HG03469 (cell line): ENCODE measurements around the gene HPCAL4.

Experiments used
- ATAC-seq: cut with Tn5 transposase; IDR thresholded peaks from one replicate; pipeline ENCODE4 v1.9.1; 2021; ENCODE audit warnings: mild to moderate bottlenecking, moderate library complexity, moderate number of reproducible peaks; ENCODE audit not compliant: unreplicated experiment

HPCAL4 gene

GRCh38 chr1:39652554-39652953, 38.7 kb downstream of the HPCAL4 start:
- ATAC-seq: no peak

- no peak for ATAC-seq
Measured at GRCh38 chr1:39652105-39652504, 39.1 kb downstream of the HPCAL4 start.

GRCh38 chr1:39650431-39650830, 40.8 kb downstream of the HPCAL4 start:
- no peak for ATAC-seq

- no peak for ATAC-seq
Measured at GRCh38 chr1:39649636-39650185, 41.5 kb downstream of the HPCAL4 start.

GRCh38 chr1:39648496-39648895, 42.7 kb downstream of the HPCAL4 start:
- no peak for ATAC-seq

GRCh38 chr1:39647247-39647646, 44.0 kb downstream of the HPCAL4 start:
- no peak for ATAC-seq

- ATAC-seq: no peak
Measured at GRCh38 chr1:39646232-39647081, 44.8 kb downstream of the HPCAL4 start.

GRCh38 chr1:39645411-39646043, 45.7 kb downstream of the HPCAL4 start:
- no peak for ATAC-seq

- no peak for ATAC-seq
Measured at GRCh38 chr1:39643705-39644104, 47.5 kb downstream of the HPCAL4 start.

- no peak for ATAC-seq
Measured at GRCh38 chr1:39642796-39643195, 48.4 kb downstream of the HPCAL4 start.

- ATAC-seq: no peak
Measured at GRCh38 chr1:39640861-39641260, 50.4 kb downstream of the HPCAL4 start.

GRCh38 chr1:39639305-39640130, 51.7 kb downstream of the HPCAL4 start, which contains the start of gene HEYL:
Gene HEYL (minus strand): TSS chr1:39639643. CDS start chr1:39639625, 18 bp downstream.
- no peak for ATAC-seq

- ATAC-seq: no peak
Measured at GRCh38 chr1:39638965-39639304, 52.3 kb downstream of the HPCAL4 start.

- no peak for ATAC-seq
Measured at GRCh38 chr1:39637361-39637760, 53.9 kb downstream of the HPCAL4 start.

GRCh38 chr1:39635871-39636210, 55.4 kb downstream of the HPCAL4 start:
- no peak for ATAC-seq

GRCh38 chr1:39635205-39635870, 55.9 kb downstream of the HPCAL4 start:
- no peak for ATAC-seq

GRCh38 chr1:39633422-39633821, 57.8 kb downstream of the HPCAL4 start:
- no peak for ATAC-seq

GRCh38 chr1:39632682-39633417, 58.4 kb downstream of the HPCAL4 start:
- ATAC-seq: no peak

GRCh38 chr1:39632323-39632681, 58.9 kb downstream of the HPCAL4 start:
- ATAC-seq: no peak
